SK-N-SH (cell line): ENCODE results near the gene PDZK1IP1. TPM values are rescaled to one million over a fixed set of nuclear protein-coding genes. Genes with fewer than 3 reads are reported as not detected.

Experiments used
- CTCF ChIA-PET: fragments of 300-600, 350-600 bp; formaldehyde crosslinking; extraction: SDS; loops from one replicate; lab custom pipeline; 2021; lab: Yijun Ruan, JAX
- POLR2A ChIA-PET: fragments of 350-600 bp; sonication (Branson Sonifier 250); formaldehyde crosslinking; extraction: SDS; loops from one replicate; lab custom pipeline; 2020; ENCODE audit warnings: antibody characterized with exemption, inconsistent platforms; lab: Yijun Ruan, JAX
- DNase-seq: peaks from one replicate; pipeline ENCODE4 v3.0.0; 2012
- H2AFZ ChIP-seq: fragments of 200-600 bp; sonication (generic); 2 replicates; pipeline ENCODE4 v1.8.1; 2016; ENCODE audit warnings: antibody characterized with exemption, mild to moderate bottlenecking, low read depth
- H3F3A ChIP-seq: fragments of 200-600 bp; sonication (generic); replicated peaks from 2 replicates; pipeline ENCODE3; 2016; ENCODE audit warnings: antibody characterized with exemption, mild to moderate bottlenecking; ENCODE audit not compliant: insufficient read depth
- H3K27ac ChIP-seq, 2 experiments: fragments of 200-500 bp in 1 of 2; fragments of 200-600 bp in 1 of 2; sonication (Bioruptor generic) in 1 of 2; sonication (generic), shearing (Covaris generic) in 1 of 2; 2 replicates each; pipeline versions ENCODE4 v1.5.1 to v1.6.1; 2014 to 2016; ENCODE audit warnings: low read depth in 2 of 2, inconsistent platforms in 1 of 2, low read length in 1 of 2, mild to moderate bottlenecking in 1 of 2, mixed read lengths in 1 of 2
- H3K27me3 ChIP-seq: fragments of 200-600 bp; sonication (generic), shearing (Covaris generic); 2 replicates; pipeline ENCODE4 v1.6.1; 2016; ENCODE audit warnings: mixed run types; ENCODE audit not compliant: insufficient read depth
- H3K36me3 ChIP-seq, 2 experiments: fragments of 200-500 bp in 1 of 2; fragments of 200-600 bp in 1 of 2; sonication (Bioruptor generic) in 1 of 2; sonication (generic) in 1 of 2; replicated peaks in 1 of 2; 2 replicates each; pipeline versions ENCODE3 to v1.5.1; 2014 to 2016; ENCODE audit warnings: low read length in 1 of 2, mild to moderate bottlenecking in 1 of 2; ENCODE audit not compliant: insufficient read depth in 2 of 2, control insufficient read depth in 1 of 2
- H3K4me1 ChIP-seq, 2 experiments: fragments of 200-500 bp in 1 of 2; fragments of 200-600 bp in 1 of 2; sonication (Bioruptor generic) in 1 of 2; sonication (generic), shearing (Covaris generic) in 1 of 2; 2 replicates each; pipeline versions ENCODE4 v1.5.1 to v1.6.1; 2014 to 2016; ENCODE audit warnings: low read depth in 1 of 2, low read length in 1 of 2, mixed run types in 1 of 2; ENCODE audit not compliant: insufficient read depth in 2 of 2, control insufficient read depth in 1 of 2
- H3K4me2 ChIP-seq: fragments of 200-600 bp; sonication (generic), shearing (Covaris generic); 2 replicates; pipeline ENCODE4 v1.6.1; 2017; ENCODE audit warnings: mixed run types
- H3K4me3 ChIP-seq, 2 experiments: fragments of 200-500 bp in 1 of 2; fragments of 200-600 bp in 1 of 2; sonication (Bioruptor generic) in 1 of 2; sonication (generic), shearing (Covaris generic) in 1 of 2; 2 replicates each; pipeline versions ENCODE4 v1.5.1 to v1.8.1; 2014 to 2016; ENCODE audit warnings: low read depth in 2 of 2, inconsistent platforms in 1 of 2, low read length in 1 of 2, mild to moderate bottlenecking in 1 of 2, mixed read lengths in 1 of 2, moderate library complexity in 1 of 2
- H3K79me2 ChIP-seq: fragments of 200-600 bp; sonication (generic); 2 replicates; pipeline ENCODE4 v1.8.1; 2017; ENCODE audit warnings: mild to moderate bottlenecking; ENCODE audit not compliant: insufficient read depth
- H3K9ac ChIP-seq: fragments of 200-600 bp; sonication (generic); 2 replicates; pipeline ENCODE4 v1.6.1; 2017; ENCODE audit warnings: mixed run types
- H3K9me2 ChIP-seq: fragments of 200-600 bp; sonication (generic); 2 replicates; pipeline ENCODE4 v1.6.1; 2017; ENCODE audit warnings: mixed run types
- H3K9me3 ChIP-seq: fragments of 200-600 bp; sonication (generic); 2 replicates; pipeline ENCODE4 v1.6.1; 2017; ENCODE audit warnings: mixed run types, mild to moderate bottlenecking, moderate library complexity
- H4K20me1 ChIP-seq: fragments of 200-600 bp; sonication (generic); 2 replicates; pipeline ENCODE4 v1.6.1; 2017; ENCODE audit warnings: mild to moderate bottlenecking, mixed run types; ENCODE audit not compliant: insufficient read depth
- EP300 ChIP-seq, 2 experiments: IDR thresholded peaks; 2 replicates each; pipeline versions ENCODE4 v1.4.0 to v1.6.1; 2012; ENCODE audit warnings: borderline replicate concordance in 1 of 2, low read depth in 1 of 2, low read length in 1 of 2
- EZH2phosphoT487 ChIP-seq: fragments of 200-600 bp; sonication (generic); IDR thresholded peaks from 2 replicates; pipeline ENCODE4 v1.6.1; 2017; ENCODE audit warnings: low read depth, mixed run types, mild to moderate bottlenecking, antibody characterized with exemption, moderate library complexity, borderline replicate concordance
- MAX ChIP-seq: IDR thresholded peaks from 2 replicates; pipeline ENCODE4 v1.4.0; 2012; ENCODE audit warnings: low read depth
- MXI1 ChIP-seq: IDR thresholded peaks from 2 replicates; pipeline ENCODE4 v1.6.1; 2012; ENCODE audit warnings: mild to moderate bottlenecking, low read depth, low read length, improper control_type of control experiment
- NFIC ChIP-seq: IDR thresholded peaks from 2 replicates; pipeline ENCODE4 v1.4.0; 2012; ENCODE audit warnings: borderline replicate concordance
- NRF1 ChIP-seq: IDR thresholded peaks from 2 replicates; pipeline ENCODE4 v1.6.1; 2012; ENCODE audit warnings: low read depth, mild to moderate bottlenecking, low read length
- RCOR1 ChIP-seq: fragments of 150-350 bp; IDR thresholded peaks from 2 replicates; pipeline ENCODE4 v1.6.1; 2017; ENCODE audit warnings: antibody characterized with exemption, low read length
- RFX5 ChIP-seq: IDR thresholded peaks from 2 replicates; pipeline ENCODE4 v1.6.1; 2012; ENCODE audit warnings: mild to moderate bottlenecking, improper control_type of control experiment, low read length
- RXRA ChIP-seq: IDR thresholded peaks from 2 replicates; pipeline ENCODE4 v1.4.0; 2012; ENCODE audit warnings: low read depth, mild to moderate bottlenecking, borderline replicate concordance
- TAF1 ChIP-seq: IDR thresholded peaks from 2 replicates; pipeline ENCODE4 v1.6.1; 2012; ENCODE audit warnings: low read depth, mild to moderate bottlenecking, low read length, moderate library complexity, borderline replicate concordance
- TEAD4 ChIP-seq: IDR thresholded peaks from 2 replicates; pipeline ENCODE4 v1.4.0; 2012; ENCODE audit warnings: mild to moderate bottlenecking, borderline replicate concordance; ENCODE audit not compliant: insufficient read depth
- WGBS: methylation state at CpG from one replicate; pipeline ENCODE4 v1.1.6; 2017; ENCODE audit warnings: low lambda C conversion rate; 5-methylcytosine and 5-hydroxymethylcytosine counted together
- polyA plus RNA-seq, 3 experiments: library from polyadenylated mRNA; depleted of rRNA; stranded (reverse); fragments of >200 nt; gene quantifications; 2 replicates each; pipeline ENCODE4 v1.2.3, GENCODE V29; 2012
- TF ChIP-seq, protein P1 (sequence below): fragments of 200-600 bp; sonication (generic); IDR thresholded peaks from 2 replicates; pipeline ENCODE4 v1.6.1; 2017; ENCODE audit warnings: antibody characterized with exemption, mild to moderate bottlenecking, moderate library complexity
- TF ChIP-seq, protein P2 (sequence below): IDR thresholded peaks from 2 replicates; pipeline ENCODE4 v1.6.1; 2012; ENCODE audit warnings: mild to moderate bottlenecking, low read depth, low read length, moderate library complexity

Gene PDZK1IP1
- polyA plus RNA-seq, 1 of the 3 experiments (the other 2 are of a cell fraction): not detected

DNA sequence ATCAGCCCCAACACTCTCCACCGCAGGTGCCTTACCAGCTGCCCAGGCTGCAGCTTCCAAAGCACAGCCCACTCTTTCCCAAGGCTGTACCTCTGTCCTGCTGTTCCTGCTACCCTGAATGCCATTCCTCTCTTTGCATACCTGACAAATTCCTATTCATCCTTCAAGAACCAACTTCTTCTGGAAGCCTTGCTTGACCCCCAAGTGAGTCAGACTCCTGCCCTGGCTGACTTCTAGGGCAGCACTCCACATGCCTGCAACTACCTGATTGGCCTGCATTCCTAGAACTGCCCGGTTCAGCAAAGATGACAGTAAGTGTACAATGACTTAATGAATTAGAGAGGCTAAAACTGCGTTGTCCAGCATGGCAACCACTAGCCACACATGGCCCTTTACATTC, 20.8 kb upstream of the PDZK1IP1 start:
- H3K27ac ChIP-seq: no peak overlapping the region
- H3K9me2 ChIP-seq: no peaks in the 10 kb centered on the region
- no peaks in the 10 kb centered on the region for H3F3A ChIP-seq
- DNase-seq: no peak
- 57% methylated on average over 3 of the region's 3 CpGs for WGBS
- H3K4me3 ChIP-seq: no peak overlapping the region
- no peaks in the 10 kb centered on the region for H3K9me3 ChIP-seq
- no peaks in the 10 kb centered on the region for H3K79me2 ChIP-seq
- H3K36me3 ChIP-seq: no peaks in the 10 kb centered on the region
- POLR2A ChIA-PET: no interaction called here
- no peak overlapping the region for H3K4me2 ChIP-seq
- no peaks in the 10 kb centered on the region for H4K20me1 ChIP-seq
- no peaks in the 10 kb centered on the region; the same call in 1 of the 2 replicates for H3K27me3 ChIP-seq
- H2AFZ ChIP-seq: no peak overlapping the region
- TF ChIP-seq TAF1 (no peak), MXI1 (no peak), MAX (no peak), NRF1 (no peak), RCOR1 (no peak)
- TF ChIP-seq, all 33 proteins: peak for 0
- no peak overlapping the region for H3K9ac ChIP-seq
- no peaks in the 10 kb centered on the region for H3K4me1 ChIP-seq
- CTCF ChIA-PET: interaction anchor here (0.8 to 1.8 kb wide), 3 partner anchors 18 to 52 kb away, joined by 5 to 8 read pairs (median 7); no protein-coding TSS in a partner anchor

GRCh38 chr1:47209725-47210325, 20.0 kb upstream of the PDZK1IP1 start:
- TF ChIP-seq NFIC (no peak), NRF1 (no peak), RFX5 (no peak), EZH2phosphoT487 (no peak)
- Histone ChIP-seq H3K9me2 (no peaks in the 10 kb centered on the region), H3F3A (no peaks in the 10 kb centered on the region), H3K9ac (no peak overlapping the region), H3K27ac (no peak overlapping the region), H3K79me2 (no peaks in the 10 kb centered on the region), H3K4me2 (no peak overlapping the region), H3K9me3 (no peaks in the 10 kb centered on the region), H3K27me3 (peaks cover 1% of the 10 kb centered on the region; the same call in 1 of the 2 replicates), H4K20me1 (no peaks in the 10 kb centered on the region), H3K4me3 (no peak overlapping the region), H3K36me3 (no peaks in the 10 kb centered on the region), H3K4me1 (no peaks in the 10 kb centered on the region), H2AFZ (no peak overlapping the region)
- WGBS: 23% methylated on average over 3 of the region's 3 CpGs
- ChIA-PET POLR2A (no interaction called here), CTCF (interaction anchor here (0.8 to 1.8 kb wide), 4 partner anchors 17 to 179 kb away, joined by 3 to 8 read pairs (median 6); no protein-coding TSS in a partner anchor)
- DNase-seq: no peak

DNA sequence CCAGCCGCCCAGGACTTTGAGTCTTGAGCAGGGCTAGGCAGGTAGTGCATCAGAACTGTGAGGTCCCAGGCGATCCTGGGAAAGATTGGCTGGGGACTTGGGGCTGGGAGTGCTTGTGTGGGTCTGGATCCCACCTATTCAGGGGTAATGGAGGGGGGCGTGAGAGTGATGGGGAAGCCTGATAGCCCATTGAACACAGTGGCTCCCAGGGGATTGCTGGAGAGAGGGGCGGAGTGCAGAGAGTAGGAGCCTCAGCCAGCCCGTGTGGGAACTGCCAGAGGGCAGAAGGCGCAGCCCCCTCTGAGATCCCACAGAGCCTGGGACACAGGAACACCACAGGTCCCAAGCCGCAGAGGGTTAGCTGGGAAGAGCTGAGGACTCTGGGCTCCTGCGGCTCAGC, 19.3 kb upstream of the PDZK1IP1 start:
- Histone ChIP-seq H3K4me1 (no peaks in the 10 kb centered on the region), H3K79me2 (no peaks in the 10 kb centered on the region), H3F3A (no peaks in the 10 kb centered on the region), H3K9me2 (no peaks in the 10 kb centered on the region), H3K4me3 (no peak overlapping the region), H3K27ac (no peak overlapping the region), H4K20me1 (no peaks in the 10 kb centered on the region), H2AFZ (no peak overlapping the region), H3K4me2 (no peak overlapping the region), H3K9ac (no peak overlapping the region), H3K9me3 (no peaks in the 10 kb centered on the region), H3K36me3 (no peaks in the 10 kb centered on the region), H3K27me3 (peaks cover 8% of the 10 kb centered on the region; the same call in 1 of the 2 replicates)
- POLR2A ChIA-PET: no interaction called here
- 47% methylated on average over 6 of the region's 8 CpGs for WGBS
- no peak for DNase-seq
- CTCF ChIA-PET: interaction anchor here (1.1 to 1.3 kb wide), 3 partner anchors 30 to 180 kb away, joined by 3 read pairs; no protein-coding TSS in a partner anchor
- no peak for TF ChIP-seq RXRA
- TF ChIP-seq, protein P1, sequence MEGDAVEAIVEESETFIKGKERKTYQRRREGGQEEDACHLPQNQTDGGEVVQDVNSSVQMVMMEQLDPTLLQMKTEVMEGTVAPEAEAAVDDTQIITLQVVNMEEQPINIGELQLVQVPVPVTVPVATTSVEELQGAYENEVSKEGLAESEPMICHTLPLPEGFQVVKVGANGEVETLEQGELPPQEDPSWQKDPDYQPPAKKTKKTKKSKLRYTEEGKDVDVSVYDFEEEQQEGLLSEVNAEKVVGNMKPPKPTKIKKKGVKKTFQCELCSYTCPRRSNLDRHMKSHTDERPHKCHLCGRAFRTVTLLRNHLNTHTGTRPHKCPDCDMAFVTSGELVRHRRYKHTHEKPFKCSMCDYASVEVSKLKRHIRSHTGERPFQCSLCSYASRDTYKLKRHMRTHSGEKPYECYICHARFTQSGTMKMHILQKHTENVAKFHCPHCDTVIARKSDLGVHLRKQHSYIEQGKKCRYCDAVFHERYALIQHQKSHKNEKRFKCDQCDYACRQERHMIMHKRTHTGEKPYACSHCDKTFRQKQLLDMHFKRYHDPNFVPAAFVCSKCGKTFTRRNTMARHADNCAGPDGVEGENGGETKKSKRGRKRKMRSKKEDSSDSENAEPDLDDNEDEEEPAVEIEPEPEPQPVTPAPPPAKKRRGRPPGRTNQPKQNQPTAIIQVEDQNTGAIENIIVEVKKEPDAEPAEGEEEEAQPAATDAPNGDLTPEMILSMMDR: no peak
- no peak for TF ChIP-seq TEAD4
- TF ChIP-seq, protein P2, sequence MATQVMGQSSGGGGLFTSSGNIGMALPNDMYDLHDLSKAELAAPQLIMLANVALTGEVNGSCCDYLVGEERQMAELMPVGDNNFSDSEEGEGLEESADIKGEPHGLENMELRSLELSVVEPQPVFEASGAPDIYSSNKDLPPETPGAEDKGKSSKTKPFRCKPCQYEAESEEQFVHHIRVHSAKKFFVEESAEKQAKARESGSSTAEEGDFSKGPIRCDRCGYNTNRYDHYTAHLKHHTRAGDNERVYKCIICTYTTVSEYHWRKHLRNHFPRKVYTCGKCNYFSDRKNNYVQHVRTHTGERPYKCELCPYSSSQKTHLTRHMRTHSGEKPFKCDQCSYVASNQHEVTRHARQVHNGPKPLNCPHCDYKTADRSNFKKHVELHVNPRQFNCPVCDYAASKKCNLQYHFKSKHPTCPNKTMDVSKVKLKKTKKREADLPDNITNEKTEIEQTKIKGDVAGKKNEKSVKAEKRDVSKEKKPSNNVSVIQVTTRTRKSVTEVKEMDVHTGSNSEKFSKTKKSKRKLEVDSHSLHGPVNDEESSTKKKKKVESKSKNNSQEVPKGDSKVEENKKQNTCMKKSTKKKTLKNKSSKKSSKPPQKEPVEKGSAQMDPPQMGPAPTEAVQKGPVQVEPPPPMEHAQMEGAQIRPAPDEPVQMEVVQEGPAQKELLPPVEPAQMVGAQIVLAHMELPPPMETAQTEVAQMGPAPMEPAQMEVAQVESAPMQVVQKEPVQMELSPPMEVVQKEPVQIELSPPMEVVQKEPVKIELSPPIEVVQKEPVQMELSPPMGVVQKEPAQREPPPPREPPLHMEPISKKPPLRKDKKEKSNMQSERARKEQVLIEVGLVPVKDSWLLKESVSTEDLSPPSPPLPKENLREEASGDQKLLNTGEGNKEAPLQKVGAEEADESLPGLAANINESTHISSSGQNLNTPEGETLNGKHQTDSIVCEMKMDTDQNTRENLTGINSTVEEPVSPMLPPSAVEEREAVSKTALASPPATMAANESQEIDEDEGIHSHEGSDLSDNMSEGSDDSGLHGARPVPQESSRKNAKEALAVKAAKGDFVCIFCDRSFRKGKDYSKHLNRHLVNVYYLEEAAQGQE: no peak
- TF ChIP-seq MAX: no peak
- TF ChIP-seq EP300 (IDR thresholded peaks at IDR 0.05; ENCODE audit: borderline replicate concordance in 1 of 2, low read depth in 1 of 2, low read length in 1 of 2): no peak
- no peak for TF ChIP-seq NRF1
